ENCODE results near the gene ZNF385C.

ZNF385C gene

GRCh38 chr17:42001729-42002128 is 96.5 kb downstream of the ZNF385C start:
- peaks cover 31 to 34% of the 10 kb centered on the region in 2 donors for H3K36me3 ChIP-seq (ENCODE audit: control insufficient read depth in 2 of 2, insufficient read depth in 2 of 2, low read length in 2 of 2)
- H3K9ac ChIP-seq (ENCODE audit: low read length in 2 of 2) = no peak overlapping the region
- H3K27ac ChIP-seq (ENCODE audit: low read length) = no peak overlapping the region
- no peaks in the 10 kb centered on the region for H3K27me3 ChIP-seq (ENCODE audit: control insufficient read depth in 1 of 2, insufficient read depth in 2 of 2, low read length in 2 of 2)
- no peaks in the 10 kb centered on the region for H3K4me1 ChIP-seq (ENCODE audit: control insufficient read depth, insufficient read depth, low read length)
- H3K9me3 ChIP-seq (ENCODE audit: control insufficient read depth in 2 of 2, low read length in 2 of 2) = no peaks in the 10 kb centered on the region
- no peak overlapping the region for H3K4me3 ChIP-seq (ENCODE audit: low read length in 2 of 2)

- Histone ChIP-seq H3K27ac (ENCODE audit: low read length) (no peak overlapping the region), H3K9me3 (ENCODE audit: control insufficient read depth in 2 of 2, low read length in 2 of 2) (no peaks in the 10 kb centered on the region), H3K9ac (ENCODE audit: low read length in 2 of 2) (no peak overlapping the region), H3K27me3 (ENCODE audit: control insufficient read depth in 1 of 2, insufficient read depth in 2 of 2, low read length in 2 of 2) (no peaks in the 10 kb centered on the region), H3K36me3 (ENCODE audit: control insufficient read depth in 2 of 2, insufficient read depth in 2 of 2, low read length in 2 of 2) (peaks cover 41 to 45% of the 10 kb centered on the region in 2 donors), H3K4me3 (ENCODE audit: low read length in 2 of 2) (no peak overlapping the region), H3K4me1 (ENCODE audit: control insufficient read depth, insufficient read depth, low read length) (no peaks in the 10 kb centered on the region)
Observed at GRCh38 chr17:42000413-42001133, 97.7 kb downstream of the ZNF385C start.

DNA sequence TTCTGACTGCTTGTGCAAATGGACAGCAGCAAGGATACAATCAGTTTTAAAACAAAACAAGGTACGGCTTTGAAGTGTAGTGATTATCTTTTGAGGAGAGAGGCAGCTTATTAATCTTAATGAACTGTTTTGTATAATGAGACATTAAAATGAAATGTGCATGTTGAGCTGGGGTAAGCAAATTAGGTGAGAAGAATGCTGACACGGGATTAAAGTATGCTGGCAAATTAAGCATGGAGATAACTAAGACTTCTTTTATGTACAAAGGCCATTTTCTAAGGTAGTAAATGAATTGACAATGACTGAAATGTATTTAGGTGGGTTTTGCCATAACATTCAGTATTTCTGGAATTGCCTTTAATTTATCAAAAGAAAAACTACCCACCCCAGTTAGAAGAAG is 99.8 kb downstream of the ZNF385C start:
- Histone ChIP-seq H3K27me3 (ENCODE audit: control insufficient read depth in 1 of 2, insufficient read depth in 2 of 2, low read length in 2 of 2) (no peaks in the 10 kb centered on the region), H3K4me3 (ENCODE audit: low read length in 2 of 2) (no peak overlapping the region), H3K9me3 (ENCODE audit: control insufficient read depth in 2 of 2, low read length in 2 of 2) (no peaks in the 10 kb centered on the region), H3K36me3 (ENCODE audit: control insufficient read depth in 2 of 2, insufficient read depth in 2 of 2, low read length in 2 of 2) (peaks cover 51 to 54% of the 10 kb centered on the region in 2 donors), H3K9ac (ENCODE audit: low read length in 2 of 2) (no peak overlapping the region), H3K4me1 (ENCODE audit: control insufficient read depth, insufficient read depth, low read length) (no peaks in the 10 kb centered on the region), H3K27ac (ENCODE audit: low read length) (no peak overlapping the region)

DNA sequence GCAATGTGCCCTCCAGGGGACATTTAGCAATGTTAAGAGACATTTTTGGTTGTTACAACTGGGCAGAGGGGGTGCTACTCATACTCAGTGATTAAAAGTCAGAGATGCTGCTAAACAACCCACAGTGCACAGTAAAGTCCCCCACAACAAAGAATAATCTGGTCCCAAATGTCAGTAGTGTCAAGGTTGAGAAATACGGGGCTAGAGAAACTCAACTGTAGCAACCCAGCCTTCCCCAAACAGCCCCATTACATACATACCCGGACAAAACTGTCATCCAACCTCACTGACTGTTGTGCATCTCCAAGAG is 101.5 kb downstream of the ZNF385C start:
- Histone ChIP-seq H3K36me3 (ENCODE audit: control insufficient read depth in 2 of 2, insufficient read depth in 2 of 2, low read length in 2 of 2) (peaks cover 52 to 58% of the 10 kb centered on the region in 2 donors), H3K27me3 (ENCODE audit: control insufficient read depth in 1 of 2, insufficient read depth in 2 of 2, low read length in 2 of 2) (no peaks in the 10 kb centered on the region), H3K9ac (ENCODE audit: low read length in 2 of 2) (no peak overlapping the region), H3K4me3 (ENCODE audit: low read length in 2 of 2) (no peak overlapping the region), H3K9me3 (ENCODE audit: control insufficient read depth in 2 of 2, low read length in 2 of 2) (no peaks in the 10 kb centered on the region), H3K4me1 (ENCODE audit: control insufficient read depth, insufficient read depth, low read length) (peaks cover 2% of the 10 kb centered on the region), H3K27ac (ENCODE audit: low read length) (no peak overlapping the region)

- Histone ChIP-seq H3K36me3 (ENCODE audit: control insufficient read depth in 2 of 2, insufficient read depth in 2 of 2, low read length in 2 of 2) (peaks cover 64 to 69% of the 10 kb centered on the region in 2 donors), H3K9ac (ENCODE audit: low read length in 2 of 2) (no peak overlapping the region)
Observed at GRCh38 chr17:41992576-41992975, 105.7 kb downstream of the ZNF385C start.

DNA sequence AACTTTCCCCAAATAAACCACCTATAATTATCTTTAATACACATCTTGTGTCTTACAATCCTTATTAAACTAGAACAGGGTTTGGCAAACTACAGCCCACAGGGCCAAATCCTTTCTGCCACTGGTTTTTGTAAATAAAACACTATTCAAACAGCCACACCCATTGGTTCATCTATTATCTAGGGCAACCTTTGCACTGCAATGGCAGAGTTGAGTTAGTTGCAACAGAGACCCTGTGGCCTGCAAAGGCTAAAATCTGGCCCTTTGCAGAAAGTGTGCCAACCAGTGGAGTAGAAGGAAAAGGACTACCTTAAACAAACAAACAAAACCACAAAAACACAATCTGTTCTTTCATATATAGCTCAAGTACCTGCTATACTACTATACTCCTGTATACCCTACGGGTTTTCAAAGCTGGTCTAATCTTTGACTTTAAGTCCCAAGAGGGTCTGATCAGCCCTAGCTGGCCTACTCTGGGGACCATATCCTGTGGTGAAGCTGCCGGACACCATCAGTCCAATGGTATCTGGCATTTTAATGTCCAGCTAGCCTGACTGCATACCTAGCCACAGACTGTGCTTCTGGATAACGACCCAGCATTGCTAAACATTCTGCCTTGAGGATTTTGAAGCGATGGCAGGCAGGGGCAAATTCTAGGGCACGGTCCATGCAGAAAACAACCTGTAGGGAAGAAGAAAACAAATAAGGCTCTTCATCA is 108.4 kb downstream of the ZNF385C start:
- Histone ChIP-seq H3K36me3 (ENCODE audit: control insufficient read depth in 2 of 2, insufficient read depth in 2 of 2, low read length in 2 of 2) (peaks cover 61 to 68% of the 10 kb centered on the region in 2 donors), H3K27ac (ENCODE audit: low read length) (no peak overlapping the region), H3K27me3 (ENCODE audit: control insufficient read depth in 1 of 2, insufficient read depth in 2 of 2, low read length in 2 of 2) (no peaks in the 10 kb centered on the region)

More at GRCh38 chr17:41992576-41992975, 105.7 kb downstream of the ZNF385C start:
- Histone ChIP-seq H3K9me3 (ENCODE audit: control insufficient read depth in 2 of 2, low read length in 2 of 2) (no peaks in the 10 kb centered on the region), H3K4me1 (ENCODE audit: control insufficient read depth, insufficient read depth, low read length) (peaks cover 2% of the 10 kb centered on the region), H3K27me3 (ENCODE audit: control insufficient read depth in 1 of 2, insufficient read depth in 2 of 2, low read length in 2 of 2) (no peaks in the 10 kb centered on the region), H3K27ac (ENCODE audit: low read length) (no peak overlapping the region), H3K4me3 (ENCODE audit: low read length in 2 of 2) (no peak overlapping the region)

GRCh38 chr17:41988418-41988817 is 109.9 kb downstream of the ZNF385C start:
- no peaks in the 10 kb centered on the region for H3K27me3 ChIP-seq (ENCODE audit: control insufficient read depth in 1 of 2, insufficient read depth in 2 of 2, low read length in 2 of 2)
- peaks cover 66 to 72% of the 10 kb centered on the region in 2 donors for H3K36me3 ChIP-seq (ENCODE audit: control insufficient read depth in 2 of 2, insufficient read depth in 2 of 2, low read length in 2 of 2)
- H3K9ac ChIP-seq (ENCODE audit: low read length in 2 of 2) = no peak overlapping the region
- no peak overlapping the region for H3K27ac ChIP-seq (ENCODE audit: low read length)
- H3K4me3 ChIP-seq (ENCODE audit: low read length in 2 of 2) = no peak overlapping the region
- peaks cover 2% of the 10 kb centered on the region for H3K4me1 ChIP-seq (ENCODE audit: control insufficient read depth, insufficient read depth, low read length)
- H3K9me3 ChIP-seq (ENCODE audit: control insufficient read depth in 2 of 2, low read length in 2 of 2) = no peaks in the 10 kb centered on the region

More for the DNA sequence above, 108.4 kb downstream of the ZNF385C start:
- H3K4me1 ChIP-seq (ENCODE audit: control insufficient read depth, insufficient read depth, low read length) = peaks cover 2% of the 10 kb centered on the region
- H3K9me3 ChIP-seq (ENCODE audit: control insufficient read depth in 2 of 2, low read length in 2 of 2) = no peaks in the 10 kb centered on the region
- H3K9ac ChIP-seq (ENCODE audit: low read length in 2 of 2) = no peak overlapping the region
- no peak overlapping the region for H3K4me3 ChIP-seq (ENCODE audit: low read length in 2 of 2)

GRCh38 chr17:41987642-41988041 is 110.6 kb downstream of the ZNF385C start:
- peaks cover 68 to 69% of the 10 kb centered on the region in 2 donors for H3K36me3 ChIP-seq (ENCODE audit: control insufficient read depth in 2 of 2, insufficient read depth in 2 of 2, low read length in 2 of 2)
- H3K27me3 ChIP-seq (ENCODE audit: control insufficient read depth in 1 of 2, insufficient read depth in 2 of 2, low read length in 2 of 2) = no peaks in the 10 kb centered on the region
- no peaks in the 10 kb centered on the region for H3K9me3 ChIP-seq (ENCODE audit: control insufficient read depth in 2 of 2, low read length in 2 of 2)
- H3K4me3 ChIP-seq (ENCODE audit: low read length in 2 of 2) = no peak overlapping the region
- peaks cover 2% of the 10 kb centered on the region for H3K4me1 ChIP-seq (ENCODE audit: control insufficient read depth, insufficient read depth, low read length)
- H3K9ac ChIP-seq (ENCODE audit: low read length in 2 of 2) = no peak overlapping the region
- no peak overlapping the region for H3K27ac ChIP-seq (ENCODE audit: low read length)

DNA sequence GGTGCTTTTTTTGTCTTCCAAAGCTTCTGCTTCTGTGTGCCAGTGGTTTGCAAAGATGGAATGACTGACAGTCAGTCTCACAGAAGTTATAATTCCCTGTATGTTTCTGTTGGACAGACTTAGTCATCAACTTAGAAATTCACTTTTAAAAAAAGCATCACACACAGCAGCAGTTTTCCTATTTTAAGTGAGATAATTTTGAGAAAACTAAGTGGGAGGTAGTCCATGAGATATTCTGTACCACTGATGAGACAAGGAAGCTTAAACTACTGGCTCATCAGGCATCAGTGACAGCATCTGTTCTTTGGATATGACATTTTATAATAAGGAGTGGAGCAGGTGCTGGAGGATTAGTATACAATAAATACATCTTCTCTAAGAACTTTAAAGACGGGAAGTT is 111.6 kb downstream of the ZNF385C start:
- Histone ChIP-seq H3K36me3 (ENCODE audit: control insufficient read depth in 2 of 2, insufficient read depth in 2 of 2, low read length in 2 of 2) (peaks cover 68 to 69% of the 10 kb centered on the region in 2 donors), H3K9ac (ENCODE audit: low read length in 2 of 2) (no peak overlapping the region), H3K27ac (ENCODE audit: low read length) (no peak overlapping the region), H3K27me3 (ENCODE audit: control insufficient read depth in 1 of 2, insufficient read depth in 2 of 2, low read length in 2 of 2) (no peaks in the 10 kb centered on the region), H3K9me3 (ENCODE audit: control insufficient read depth in 2 of 2, low read length in 2 of 2) (no peaks in the 10 kb centered on the region), H3K4me3 (ENCODE audit: low read length in 2 of 2) (no peak overlapping the region), H3K4me1 (ENCODE audit: control insufficient read depth, insufficient read depth, low read length) (no peaks in the 10 kb centered on the region)

GRCh38 chr17:41985919-41986318 is 112.4 kb downstream of the ZNF385C start:
- Histone ChIP-seq H3K27me3 (ENCODE audit: control insufficient read depth in 1 of 2, insufficient read depth in 2 of 2, low read length in 2 of 2) (no peaks in the 10 kb centered on the region), H3K36me3 (ENCODE audit: control insufficient read depth in 2 of 2, insufficient read depth in 2 of 2, low read length in 2 of 2) (peaks cover 69% of the 10 kb centered on the region in 2 donors), H3K9me3 (ENCODE audit: control insufficient read depth in 2 of 2, low read length in 2 of 2) (no peaks in the 10 kb centered on the region), H3K4me1 (ENCODE audit: control insufficient read depth, insufficient read depth, low read length) (no peaks in the 10 kb centered on the region), H3K27ac (ENCODE audit: low read length) (no peak overlapping the region), H3K4me3 (ENCODE audit: low read length in 2 of 2) (no peak overlapping the region), H3K9ac (ENCODE audit: low read length in 2 of 2) (no peak overlapping the region)

DNA sequence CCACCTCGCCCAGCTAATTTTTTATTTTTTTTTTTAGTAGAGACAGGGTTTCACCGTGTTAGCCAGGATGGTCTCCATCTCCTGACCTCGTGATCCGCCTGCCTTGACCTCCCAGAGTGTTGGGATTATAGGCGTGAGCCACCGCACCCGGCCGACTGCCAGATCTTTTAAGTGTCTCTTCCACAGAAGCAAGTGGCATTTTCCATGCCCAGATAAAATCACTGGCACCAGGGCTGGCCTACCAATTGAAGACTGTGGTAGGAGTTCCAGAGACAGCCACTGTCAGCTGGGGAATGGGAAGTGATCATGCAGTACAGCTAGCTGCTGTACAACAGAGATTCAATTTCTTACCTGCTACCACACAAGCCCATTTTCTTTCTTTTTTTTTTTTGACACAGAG is 113.8 kb downstream of the ZNF385C start:
- Histone ChIP-seq H3K27me3 (ENCODE audit: control insufficient read depth in 1 of 2, insufficient read depth in 2 of 2, low read length in 2 of 2) (no peaks in the 10 kb centered on the region), H3K36me3 (ENCODE audit: control insufficient read depth in 2 of 2, insufficient read depth in 2 of 2, low read length in 2 of 2) (peaks cover 59 to 69% of the 10 kb centered on the region in 2 donors), H3K4me1 (ENCODE audit: control insufficient read depth, insufficient read depth, low read length) (no peaks in the 10 kb centered on the region), H3K9me3 (ENCODE audit: control insufficient read depth in 2 of 2, low read length in 2 of 2) (no peaks in the 10 kb centered on the region), H3K9ac (ENCODE audit: low read length in 2 of 2) (no peak overlapping the region), H3K4me3 (ENCODE audit: low read length in 2 of 2) (no peak overlapping the region), H3K27ac (ENCODE audit: low read length) (no peak overlapping the region)

Data from stomach smooth muscle (tissue), 2 donors.